CD14-positive monocyte (primary cell): ENCODE results near the gene DUSP16. TPM values are rescaled to one million over a fixed set of nuclear protein-coding genes. Genes with fewer than 3 reads are reported as not detected.
A peak's percentile ranks its signal among the peaks of the same experiment; 100 is the strongest.

ENCODE experiments used
- DNase-seq, 3 donors: peaks; one replicate each; pipeline ENCODE4 v3.0.0-alpha.2; 2011 to 2022
- H2AFZ ChIP-seq: 2 replicates; pipeline ENCODE4 v1.6.0; 2012; ENCODE audit warnings: mild to moderate bottlenecking, low read depth, low read length, inconsistent platforms; ENCODE audit not compliant: insufficient read depth, poor library complexity, severe bottlenecking
- H3K27ac ChIP-seq, 2 donors: 1 replicate in 1 of 2; 2 replicates in 1 of 2; pipeline ENCODE4 v1.5.1; 2012 to 2013; ENCODE audit warnings: low read length in 2 of 2, control low read depth in 1 of 2, inconsistent platforms in 1 of 2, low read depth in 1 of 2, mild to moderate bottlenecking in 1 of 2
- H3K27me3 ChIP-seq, 2 donors: one replicate each; pipeline versions ENCODE4 v1.6.0 to v1.6.1; 2011 to 2013; ENCODE audit warnings: low read length in 2 of 2; ENCODE audit not compliant: control insufficient read depth in 2 of 2, insufficient read depth in 2 of 2
- H3K36me3 ChIP-seq, 2 donors: replicated peaks in 1 of 2; 1 replicate in 1 of 2; 2 replicates in 1 of 2; pipeline versions ENCODE4 v1.5.1 to v1.6.1; 2012 to 2013; ENCODE audit warnings: low read length in 2 of 2, control low read depth in 1 of 2, inconsistent platforms in 1 of 2, mild to moderate bottlenecking in 1 of 2; ENCODE audit not compliant: insufficient read depth in 2 of 2, control insufficient read depth in 1 of 2
- H3K4me1 ChIP-seq, 2 donors: 1 replicate in 1 of 2; 2 replicates in 1 of 2; pipeline versions ENCODE4 v1.5.1 to v1.6.1; 2012 to 2013; ENCODE audit warnings: low read length in 2 of 2, control low read depth in 1 of 2, inconsistent platforms in 1 of 2, mild to moderate bottlenecking in 1 of 2, moderate library complexity in 1 of 2; ENCODE audit not compliant: insufficient read depth in 2 of 2, control insufficient read depth in 1 of 2
- H3K4me2 ChIP-seq: replicated peaks from 2 replicates; pipeline ENCODE3; 2012; ENCODE audit warnings: low read length, moderate library complexity, mild to moderate bottlenecking; ENCODE audit not compliant: poor library complexity, severe bottlenecking; ENCODE audit errors: extremely low read depth
- H3K4me3 ChIP-seq, 3 experiments: fragments of 200-600 bp in 1 of 3; sonication (generic) in 1 of 3; replicated peaks in 1 of 3; 1 replicate in 2 of 3; 2 replicates in 1 of 3; pipeline ENCODE4 v1.5.1; 2011 to 2013; ENCODE audit warnings: low read length in 3 of 3, mild to moderate bottlenecking in 3 of 3, control low read depth in 2 of 3, low read depth in 2 of 3, inconsistent platforms in 1 of 3, moderate library complexity in 1 of 3
- H3K79me2 ChIP-seq: 2 replicates; pipeline ENCODE4 v1.6.0; 2012; ENCODE audit warnings: mild to moderate bottlenecking, control low read depth, inconsistent platforms, low read length, moderate library complexity; ENCODE audit not compliant: insufficient read depth
- H3K9ac ChIP-seq: 2 replicates; pipeline ENCODE4 v1.6.0; 2017; ENCODE audit warnings: low read length, mild to moderate bottlenecking; ENCODE audit not compliant: insufficient read depth, poor library complexity, severe bottlenecking
- H3K9me3 ChIP-seq, 2 donors: replicated peaks in 1 of 2; 1 replicate in 1 of 2; 2 replicates in 1 of 2; pipeline versions ENCODE4 v1.5.1 to v1.6.1; 2012 to 2013; ENCODE audit warnings: low read length in 2 of 2, control low read depth in 1 of 2; ENCODE audit not compliant: control insufficient read depth in 1 of 2, insufficient read depth in 1 of 2
- H4K20me1 ChIP-seq: 2 replicates; pipeline ENCODE4 v1.6.0; 2012; ENCODE audit warnings: mild to moderate bottlenecking, low read length, control low read depth, moderate library complexity; ENCODE audit not compliant: insufficient read depth
- H3K27ac Mint-ChIP-seq, 7 donors: one replicate each; pipeline ENCODE4 v1.8.0; 2020; ENCODE audit warnings: mild to moderate bottlenecking in 7 of 7, mixed read lengths in 7 of 7, moderate library complexity in 6 of 7, inconsistent platforms in 2 of 7
- H3K27me3 Mint-ChIP-seq, 3 donors: one replicate each; pipeline ENCODE4 v1.8.0; 2021 to 2022; ENCODE audit warnings: low read depth in 3 of 3, mild to moderate bottlenecking in 3 of 3, mixed read lengths in 3 of 3, moderate library complexity in 3 of 3, inconsistent platforms in 1 of 3
- H3K36me3 Mint-ChIP-seq, 2 donors: one replicate each; pipeline ENCODE4 v1.8.0; 2020; ENCODE audit warnings: mixed read lengths in 2 of 2, inconsistent platforms in 1 of 2, mild to moderate bottlenecking in 1 of 2
- H3K4me1 Mint-ChIP-seq: one replicate; pipeline ENCODE4 v1.8.0; 2020; ENCODE audit warnings: mild to moderate bottlenecking, mixed read lengths
- H3K4me3 Mint-ChIP-seq, 2 donors: one replicate each; pipeline ENCODE4 v1.8.0; 2020; ENCODE audit warnings: mild to moderate bottlenecking in 2 of 2, mixed read lengths in 2 of 2, moderate library complexity in 1 of 2
- H3K9me3 Mint-ChIP-seq, 7 donors: one replicate each; pipeline ENCODE4 v1.8.0; 2020 to 2022; ENCODE audit warnings: mixed read lengths in 7 of 7, mild to moderate bottlenecking in 6 of 7, moderate library complexity in 6 of 7, inconsistent platforms in 2 of 7
- WGBS: methylation state at CpG from one replicate; pipeline ENCODE4 v1.1.5; 2013; ENCODE audit warnings: missing lambda C conversion rate; ENCODE audit not compliant: insufficient coverage; 5-methylcytosine and 5-hydroxymethylcytosine counted together
- intact Hi-C, 2 donors: fragments of 100-400 bp; cut with micrococcal nuclease; formaldehyde crosslinking; loops; one replicate each; pipeline versions ENCODE4 v1.15.0 to v1.15.1; 2023
- polyA plus RNA-seq, 3 donors: library from polyadenylated mRNA; depleted of rRNA in 1 of 3; unstranded in 2 of 3; stranded (reverse) in 1 of 3; fragments of 300-500 nt in 2 of 3; fragments of >200 nt in 1 of 3; fragmentation: Illumina TruSeq in 2 of 3; gene quantifications; 1 replicate in 2 of 3; 2 replicates in 1 of 3; pipeline ENCODE4 v1.2.3, GENCODE V29; 2012 to 2021
- TF ChIP-seq, protein P1 (sequence below): fragments of 200-600 bp; IDR thresholded peaks from one replicate; pipeline ENCODE4 v1.8.0; 2022; ENCODE audit warnings: antibody characterized with exemption, mild to moderate bottlenecking

Gene DUSP16
- polyA plus RNA-seq, 3 donors: 0.04 to 0.46 (median 0.27) TPM

DNA sequence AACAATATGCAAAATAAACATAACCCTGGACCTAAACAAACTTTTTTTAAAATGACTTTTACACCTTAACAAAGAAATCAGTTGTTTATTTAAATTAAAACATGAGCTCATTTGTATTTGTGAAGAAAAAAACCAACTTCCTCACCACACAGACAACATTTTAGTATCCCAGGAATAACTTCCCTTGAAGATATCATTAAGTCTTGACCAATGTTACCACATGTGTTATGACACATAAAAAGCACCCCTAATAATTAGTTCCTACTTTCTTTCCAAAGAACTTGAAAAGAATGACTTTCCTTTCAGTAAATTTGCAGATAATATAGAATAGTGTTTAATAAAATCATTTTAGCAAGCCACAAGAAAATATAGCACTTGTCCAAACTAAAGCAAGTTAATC is 42.4 kb downstream of the DUSP16 start:
- peak; percentile 15 to 59 (median 35) for DNase-seq
- no peak overlapping the region for H3K4me3 ChIP-seq
- no peaks in the 10 kb centered on the region for H4K20me1 ChIP-seq
- peak overlapping the region in 2 of 7 donors; percentile 11 to 14 for H3K27ac Mint-ChIP-seq
- peaks cover 0 to 2% (median 0%) of the 10 kb centered on the region in 3 donors for H3K27me3 Mint-ChIP-seq
- no peaks in the 10 kb centered on the region for H3K36me3 ChIP-seq
- peaks cover 0 to 8% of the 10 kb centered on the region in 2 donors for H3K4me1 ChIP-seq
- no peak overlapping the region for H3K9ac ChIP-seq
- H3K27me3 ChIP-seq: no peaks in the 10 kb centered on the region
- H2AFZ ChIP-seq: no peak overlapping the region
- H3K9me3 Mint-ChIP-seq: no peaks in the 10 kb centered on the region
- intact Hi-C loops: no loop called here
- H3K4me1 Mint-ChIP-seq: peaks cover 16% of the 10 kb centered on the region
- no peaks in the 10 kb centered on the region for H3K36me3 Mint-ChIP-seq
- TF ChIP-seq, protein P1, sequence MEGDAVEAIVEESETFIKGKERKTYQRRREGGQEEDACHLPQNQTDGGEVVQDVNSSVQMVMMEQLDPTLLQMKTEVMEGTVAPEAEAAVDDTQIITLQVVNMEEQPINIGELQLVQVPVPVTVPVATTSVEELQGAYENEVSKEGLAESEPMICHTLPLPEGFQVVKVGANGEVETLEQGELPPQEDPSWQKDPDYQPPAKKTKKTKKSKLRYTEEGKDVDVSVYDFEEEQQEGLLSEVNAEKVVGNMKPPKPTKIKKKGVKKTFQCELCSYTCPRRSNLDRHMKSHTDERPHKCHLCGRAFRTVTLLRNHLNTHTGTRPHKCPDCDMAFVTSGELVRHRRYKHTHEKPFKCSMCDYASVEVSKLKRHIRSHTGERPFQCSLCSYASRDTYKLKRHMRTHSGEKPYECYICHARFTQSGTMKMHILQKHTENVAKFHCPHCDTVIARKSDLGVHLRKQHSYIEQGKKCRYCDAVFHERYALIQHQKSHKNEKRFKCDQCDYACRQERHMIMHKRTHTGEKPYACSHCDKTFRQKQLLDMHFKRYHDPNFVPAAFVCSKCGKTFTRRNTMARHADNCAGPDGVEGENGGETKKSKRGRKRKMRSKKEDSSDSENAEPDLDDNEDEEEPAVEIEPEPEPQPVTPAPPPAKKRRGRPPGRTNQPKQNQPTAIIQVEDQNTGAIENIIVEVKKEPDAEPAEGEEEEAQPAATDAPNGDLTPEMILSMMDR: no peak
- no peak overlapping the region for H3K4me2 ChIP-seq
- H3K79me2 ChIP-seq: no peaks in the 10 kb centered on the region
- no peak overlapping the region for H3K27ac ChIP-seq
- H3K9me3 ChIP-seq: no peaks in the 10 kb centered on the region
- no peak overlapping the region for H3K4me3 Mint-ChIP-seq

DNA sequence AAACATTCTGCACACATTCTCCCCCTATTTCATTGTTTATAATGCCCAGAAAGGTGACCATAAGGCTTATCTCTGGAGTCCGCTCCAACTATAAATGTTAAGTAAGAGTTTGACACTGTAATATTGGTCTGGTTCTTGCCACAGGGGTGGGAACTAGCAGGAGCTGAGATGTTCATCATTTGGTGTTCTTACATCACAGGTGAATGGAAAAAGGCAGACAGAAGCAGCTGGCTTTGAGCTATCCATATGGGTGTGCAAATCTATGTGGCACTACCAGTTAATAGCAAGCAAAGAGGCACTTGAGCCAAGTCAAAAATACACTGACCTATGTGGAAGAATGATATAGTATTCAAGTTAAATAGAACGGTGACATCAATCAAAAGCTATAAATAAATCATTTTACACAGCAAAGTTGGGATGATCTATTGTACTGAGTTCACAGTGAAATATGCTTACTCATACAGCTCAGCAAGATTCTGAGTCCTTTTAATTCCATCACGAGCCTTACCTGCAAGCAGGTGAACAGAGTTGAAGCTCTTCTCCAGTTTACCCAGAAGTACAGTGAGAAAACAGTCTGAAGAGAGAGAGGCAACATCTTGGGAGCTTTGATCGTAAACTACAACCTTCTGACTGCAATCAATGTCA is 43.2 kb downstream of the DUSP16 start:
- Histone ChIP-seq H3K27me3 (no peaks in the 10 kb centered on the region), H2AFZ (no peak overlapping the region), H3K9ac (no peak overlapping the region), H3K4me1 (peaks cover 0 to 8% of the 10 kb centered on the region in 2 donors), H3K9me3 (no peaks in the 10 kb centered on the region), H3K4me3 (no peak overlapping the region), H3K4me2 (no peak overlapping the region), H3K27ac (no peak overlapping the region), H3K36me3 (no peaks in the 10 kb centered on the region), H4K20me1 (no peaks in the 10 kb centered on the region), H3K79me2 (no peaks in the 10 kb centered on the region)
- WGBS: no CpG with 5 or more reads among the region's 4 CpGs
- TF ChIP-seq, protein P1: no peak
- intact Hi-C loops: no loop called here
- H3K9me3 Mint-ChIP-seq: no peaks in the 10 kb centered on the region
- no peak overlapping the region for H3K4me3 Mint-ChIP-seq
- H3K27ac Mint-ChIP-seq: peak overlapping the region in 1 of 7 donors; percentile 14
- H3K36me3 Mint-ChIP-seq: no peaks in the 10 kb centered on the region
- H3K4me1 Mint-ChIP-seq: peaks cover 16% of the 10 kb centered on the region
- H3K27me3 Mint-ChIP-seq: peaks cover 0 to 2% (median 0%) of the 10 kb centered on the region in 3 donors
- DNase-seq: no peak
